RWPE1 (cell line): ENCODE data around the gene CTNNA3.
A peak's percentile ranks its signal among the peaks of the same experiment; 100 is the strongest.

Experiments used
- CTCF ChIA-PET: fragments of 350-600 bp; sonication (Branson Sonifier 250); formaldehyde crosslinking; extraction: SDS; loops from one replicate; lab custom pipeline; 2021; lab: Yijun Ruan, JAX
- POLR2A ChIA-PET: fragments of 400-600 bp; formaldehyde crosslinking; extraction: SDS; loops from one replicate; lab custom pipeline; 2020; ENCODE audit warnings: antibody characterized with exemption; ENCODE audit not compliant: low non-redundant PET; lab: Yijun Ruan, JAX
- DNase-seq: peaks from one replicate; pipeline ENCODE4 v3.0.0; 2012; ENCODE audit warnings: low spot score
- H3K27ac ChIP-seq: fragments of 450-650 bp; 2 replicates; pipeline ENCODE4 v1.5.1; 2017
- TF ChIP-seq, protein P1 (sequence below): fragments of 450-650 bp; conservative IDR thresholded peaks from 2 replicates; pipeline ENCODE4 v1.5.1; 2017; ENCODE audit warnings: low read depth, mild to moderate bottlenecking

CTNNA3 gene

DNA sequence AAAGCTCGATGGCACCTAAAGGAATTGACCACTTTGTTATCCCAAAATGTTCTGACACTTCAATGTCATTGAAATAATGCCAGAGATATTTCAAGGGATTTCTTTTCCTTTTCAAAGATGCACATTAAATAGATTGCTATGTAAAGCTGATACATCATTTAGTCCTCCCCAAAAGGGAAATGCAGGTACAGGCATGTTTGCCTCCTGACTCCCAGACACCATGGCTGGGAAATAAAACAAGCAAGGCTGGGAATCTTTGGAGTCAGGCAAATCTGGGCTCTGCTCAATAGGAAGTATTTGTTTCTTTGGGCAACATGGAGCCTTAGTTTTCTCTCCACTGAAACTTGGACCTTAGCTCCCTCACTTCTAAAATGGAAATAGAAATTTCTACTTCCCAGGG lies 1000.9 kb downstream of the CTNNA3 start:
- ChIA-PET POLR2A (no interaction called here), CTCF (no interaction called here)
- H3K27ac ChIP-seq: no peak overlapping the region
- peak; percentile 17 for DNase-seq
- TF ChIP-seq, protein P1, sequence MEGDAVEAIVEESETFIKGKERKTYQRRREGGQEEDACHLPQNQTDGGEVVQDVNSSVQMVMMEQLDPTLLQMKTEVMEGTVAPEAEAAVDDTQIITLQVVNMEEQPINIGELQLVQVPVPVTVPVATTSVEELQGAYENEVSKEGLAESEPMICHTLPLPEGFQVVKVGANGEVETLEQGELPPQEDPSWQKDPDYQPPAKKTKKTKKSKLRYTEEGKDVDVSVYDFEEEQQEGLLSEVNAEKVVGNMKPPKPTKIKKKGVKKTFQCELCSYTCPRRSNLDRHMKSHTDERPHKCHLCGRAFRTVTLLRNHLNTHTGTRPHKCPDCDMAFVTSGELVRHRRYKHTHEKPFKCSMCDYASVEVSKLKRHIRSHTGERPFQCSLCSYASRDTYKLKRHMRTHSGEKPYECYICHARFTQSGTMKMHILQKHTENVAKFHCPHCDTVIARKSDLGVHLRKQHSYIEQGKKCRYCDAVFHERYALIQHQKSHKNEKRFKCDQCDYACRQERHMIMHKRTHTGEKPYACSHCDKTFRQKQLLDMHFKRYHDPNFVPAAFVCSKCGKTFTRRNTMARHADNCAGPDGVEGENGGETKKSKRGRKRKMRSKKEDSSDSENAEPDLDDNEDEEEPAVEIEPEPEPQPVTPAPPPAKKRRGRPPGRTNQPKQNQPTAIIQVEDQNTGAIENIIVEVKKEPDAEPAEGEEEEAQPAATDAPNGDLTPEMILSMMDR: no peak

DNA sequence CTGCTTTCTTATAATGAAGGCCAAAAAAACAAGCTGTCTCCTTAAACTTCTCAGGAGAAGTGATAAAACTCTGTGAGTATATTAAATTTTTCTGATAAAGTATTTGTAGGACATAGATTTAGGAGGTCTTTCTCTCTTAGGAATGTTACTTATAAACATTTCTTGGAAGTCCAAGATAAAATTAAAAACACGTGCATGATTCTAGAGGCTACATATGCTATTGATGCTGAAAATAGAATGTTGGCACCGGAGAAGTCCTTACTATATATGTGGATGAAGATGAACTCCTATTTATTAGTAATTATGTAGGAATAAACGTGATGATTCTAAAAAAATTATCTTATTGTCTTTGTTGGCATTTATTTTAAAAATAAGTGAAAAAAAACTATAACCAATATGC lies 1011.4 kb downstream of the CTNNA3 start:
- H3K27ac ChIP-seq: no peak overlapping the region
- ChIA-PET POLR2A (no interaction called here), CTCF (interaction anchor here (0.7 kb wide), 1 partner anchor 1778 kb away, joined by 5 read pairs; no protein-coding TSS in a partner anchor)
- DNase-seq: no peak
- TF ChIP-seq, protein P1: no peak

DNA sequence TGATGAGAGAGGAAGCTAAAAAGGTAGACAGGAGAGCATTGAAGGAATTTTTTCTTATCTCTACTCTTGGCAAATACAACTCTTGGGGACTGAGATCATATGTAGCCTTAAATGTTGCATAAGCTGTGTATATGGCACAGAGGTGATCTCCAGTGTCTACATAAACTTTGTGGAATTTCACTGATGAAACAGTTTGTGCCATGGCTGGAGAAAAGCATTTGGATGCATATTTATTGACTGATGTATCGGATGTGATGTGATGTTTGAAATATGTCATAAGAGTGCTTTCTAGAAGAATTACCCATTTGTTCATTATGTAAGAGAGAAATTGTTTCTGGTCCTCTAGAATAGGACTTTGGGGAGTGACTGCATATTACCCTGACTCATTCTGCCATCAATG lies 1015.1 kb downstream of the CTNNA3 start:
- TF ChIP-seq, protein P1: no peak
- DNase-seq: no peak
- POLR2A ChIA-PET: no interaction called here
- no peak overlapping the region for H3K27ac ChIP-seq
- CTCF ChIA-PET: interaction anchor here (1.5 kb wide), 1 partner anchor 11 kb away, joined by 4 read pairs; no protein-coding TSS in a partner anchor

- TF ChIP-seq, protein P1: no peak
- POLR2A ChIA-PET: no interaction called here
- H3K27ac ChIP-seq: no peak overlapping the region
- DNase-seq: no peak
- CTCF ChIA-PET: no interaction called here
Observed at GRCh38 chr10:66678521-66678920, 1017.5 kb downstream of the CTNNA3 start.

DNA sequence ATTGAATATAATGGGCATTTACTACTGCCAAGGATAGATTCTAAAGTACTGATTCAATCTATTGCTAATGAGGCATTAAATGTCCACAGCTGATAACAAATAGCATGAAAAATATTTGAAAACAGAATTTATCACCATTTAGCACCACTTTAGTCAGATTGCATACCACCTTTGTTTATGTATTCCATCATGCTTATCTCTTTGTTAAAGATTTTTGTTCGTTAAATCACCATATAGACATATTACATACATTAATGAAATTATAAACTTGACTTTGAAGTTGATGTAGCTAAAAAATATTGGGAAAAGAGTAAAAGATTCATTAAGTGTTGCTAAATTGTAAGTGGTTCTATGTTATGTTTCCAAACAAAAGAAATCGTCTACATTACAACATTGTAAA lies 1022.9 kb downstream of the CTNNA3 start:
- no peak for DNase-seq
- CTCF ChIA-PET: no interaction called here
- H3K27ac ChIP-seq: no peak overlapping the region
- TF ChIP-seq, protein P1: no peak
- POLR2A ChIA-PET: no interaction called here

DNA sequence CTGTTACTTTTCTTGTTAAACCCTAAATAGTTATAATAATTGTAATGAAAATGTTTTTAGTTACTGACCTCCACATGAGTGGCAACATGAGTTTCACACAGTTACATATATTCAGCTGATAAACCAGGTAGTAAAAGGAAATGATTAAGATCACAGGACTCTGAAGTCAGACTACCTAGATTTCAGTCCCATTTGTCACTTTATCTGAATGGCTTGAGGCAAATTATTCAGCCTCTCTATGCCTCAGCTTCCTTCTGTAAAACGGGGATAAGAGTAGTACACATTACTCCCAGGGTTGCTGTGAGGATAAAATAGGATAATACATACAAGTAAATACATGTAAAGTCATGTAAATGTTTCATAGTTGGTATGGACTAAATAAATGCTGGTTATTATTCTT lies 1024.4 kb downstream of the CTNNA3 start:
- ChIA-PET POLR2A (no interaction called here), CTCF (interaction anchor here (0.7 kb wide), 1 partner anchor 379 kb away, joined by 3 read pairs; no protein-coding TSS in a partner anchor)
- TF ChIP-seq, protein P1: no peak
- no peak for DNase-seq
- H3K27ac ChIP-seq: no peak overlapping the region
